Measurements from ENCODE around the gene RPS6KB2. TPM values are rescaled to one million over a fixed set of nuclear protein-coding genes. Genes with fewer than 3 reads are reported as not detected.

The RPS6KB2 gene
- total and polyA plus RNA-seq, 9 of the 15 experiments (the other 6 are each of a cell fraction or from before 2014, with no cell fraction given), result 0.42 to 122 (median 82.6) TPM

DNA sequence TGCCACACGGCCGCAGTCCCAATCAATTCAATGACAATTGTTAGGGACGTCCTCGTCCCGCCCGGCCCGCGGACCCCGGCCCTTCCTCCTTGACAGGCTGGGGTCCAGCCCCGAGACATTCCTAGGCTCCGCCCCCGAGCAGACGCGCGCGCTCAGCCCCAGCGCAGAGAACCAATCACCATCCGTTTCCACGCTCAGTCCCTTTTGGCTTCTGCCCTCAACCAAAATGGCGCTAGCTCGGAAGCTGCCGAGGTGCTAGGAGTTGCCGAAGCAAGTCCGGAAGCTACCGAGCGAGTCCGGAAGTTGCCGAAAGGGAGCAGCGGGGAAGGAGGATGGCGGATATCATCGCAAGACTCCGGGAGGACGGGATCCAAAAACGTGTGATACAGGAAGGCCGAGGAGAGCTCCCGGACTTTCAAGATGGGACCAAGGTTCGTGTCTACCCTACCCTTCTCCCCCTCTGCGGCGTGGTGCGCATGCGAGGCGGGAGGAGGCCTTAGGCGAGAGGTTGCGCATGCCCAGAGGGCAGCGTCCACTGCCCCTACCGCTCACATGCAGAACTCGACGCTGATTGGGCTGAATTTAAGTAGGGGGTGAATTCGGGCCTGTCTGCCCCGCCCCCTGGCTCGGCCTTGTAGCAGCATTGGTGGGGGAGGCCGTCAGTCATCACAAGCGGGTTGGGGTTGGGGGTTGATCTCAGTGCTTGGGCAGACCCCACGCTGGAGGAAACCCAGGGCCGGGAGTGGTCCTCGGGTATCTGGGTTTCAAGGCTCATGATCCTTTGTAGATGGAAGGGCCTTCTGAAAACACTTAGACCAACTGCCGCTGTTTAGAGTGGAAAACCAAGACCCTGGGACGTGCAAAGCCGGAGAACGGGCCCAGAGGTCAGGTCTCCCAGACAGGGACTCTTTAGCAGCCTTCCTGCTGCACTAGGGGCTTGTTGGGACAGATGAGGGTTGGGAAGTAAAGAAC is 54.8 kb downstream of the RPS6KB2 start, which contains the start of gene AIP (continued):
- TF ChIP-seq, protein P1, sequence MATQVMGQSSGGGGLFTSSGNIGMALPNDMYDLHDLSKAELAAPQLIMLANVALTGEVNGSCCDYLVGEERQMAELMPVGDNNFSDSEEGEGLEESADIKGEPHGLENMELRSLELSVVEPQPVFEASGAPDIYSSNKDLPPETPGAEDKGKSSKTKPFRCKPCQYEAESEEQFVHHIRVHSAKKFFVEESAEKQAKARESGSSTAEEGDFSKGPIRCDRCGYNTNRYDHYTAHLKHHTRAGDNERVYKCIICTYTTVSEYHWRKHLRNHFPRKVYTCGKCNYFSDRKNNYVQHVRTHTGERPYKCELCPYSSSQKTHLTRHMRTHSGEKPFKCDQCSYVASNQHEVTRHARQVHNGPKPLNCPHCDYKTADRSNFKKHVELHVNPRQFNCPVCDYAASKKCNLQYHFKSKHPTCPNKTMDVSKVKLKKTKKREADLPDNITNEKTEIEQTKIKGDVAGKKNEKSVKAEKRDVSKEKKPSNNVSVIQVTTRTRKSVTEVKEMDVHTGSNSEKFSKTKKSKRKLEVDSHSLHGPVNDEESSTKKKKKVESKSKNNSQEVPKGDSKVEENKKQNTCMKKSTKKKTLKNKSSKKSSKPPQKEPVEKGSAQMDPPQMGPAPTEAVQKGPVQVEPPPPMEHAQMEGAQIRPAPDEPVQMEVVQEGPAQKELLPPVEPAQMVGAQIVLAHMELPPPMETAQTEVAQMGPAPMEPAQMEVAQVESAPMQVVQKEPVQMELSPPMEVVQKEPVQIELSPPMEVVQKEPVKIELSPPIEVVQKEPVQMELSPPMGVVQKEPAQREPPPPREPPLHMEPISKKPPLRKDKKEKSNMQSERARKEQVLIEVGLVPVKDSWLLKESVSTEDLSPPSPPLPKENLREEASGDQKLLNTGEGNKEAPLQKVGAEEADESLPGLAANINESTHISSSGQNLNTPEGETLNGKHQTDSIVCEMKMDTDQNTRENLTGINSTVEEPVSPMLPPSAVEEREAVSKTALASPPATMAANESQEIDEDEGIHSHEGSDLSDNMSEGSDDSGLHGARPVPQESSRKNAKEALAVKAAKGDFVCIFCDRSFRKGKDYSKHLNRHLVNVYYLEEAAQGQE (IDR thresholded peaks at IDR 0.05; ENCODE audit: borderline replicate concordance), result no peak
- TF ChIP-seq, protein P1 (CRISPR knock-in tag; IDR thresholded peaks at IDR 0.05; ENCODE audit: low read depth), result peak; percentile 54; the same call in 1 of the 2 replicates
- TF ChIP-seq, protein P2, sequence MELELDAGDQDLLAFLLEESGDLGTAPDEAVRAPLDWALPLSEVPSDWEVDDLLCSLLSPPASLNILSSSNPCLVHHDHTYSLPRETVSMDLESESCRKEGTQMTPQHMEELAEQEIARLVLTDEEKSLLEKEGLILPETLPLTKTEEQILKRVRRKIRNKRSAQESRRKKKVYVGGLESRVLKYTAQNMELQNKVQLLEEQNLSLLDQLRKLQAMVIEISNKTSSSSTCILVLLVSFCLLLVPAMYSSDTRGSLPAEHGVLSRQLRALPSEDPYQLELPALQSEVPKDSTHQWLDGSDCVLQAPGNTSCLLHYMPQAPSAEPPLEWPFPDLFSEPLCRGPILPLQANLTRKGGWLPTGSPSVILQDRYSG (tag; conservative IDR thresholded peaks at IDR 0.05; ENCODE audit: low read depth), result no peak; the same call in 1 of the 2 replicates
- TF ChIP-seq, protein P3, sequence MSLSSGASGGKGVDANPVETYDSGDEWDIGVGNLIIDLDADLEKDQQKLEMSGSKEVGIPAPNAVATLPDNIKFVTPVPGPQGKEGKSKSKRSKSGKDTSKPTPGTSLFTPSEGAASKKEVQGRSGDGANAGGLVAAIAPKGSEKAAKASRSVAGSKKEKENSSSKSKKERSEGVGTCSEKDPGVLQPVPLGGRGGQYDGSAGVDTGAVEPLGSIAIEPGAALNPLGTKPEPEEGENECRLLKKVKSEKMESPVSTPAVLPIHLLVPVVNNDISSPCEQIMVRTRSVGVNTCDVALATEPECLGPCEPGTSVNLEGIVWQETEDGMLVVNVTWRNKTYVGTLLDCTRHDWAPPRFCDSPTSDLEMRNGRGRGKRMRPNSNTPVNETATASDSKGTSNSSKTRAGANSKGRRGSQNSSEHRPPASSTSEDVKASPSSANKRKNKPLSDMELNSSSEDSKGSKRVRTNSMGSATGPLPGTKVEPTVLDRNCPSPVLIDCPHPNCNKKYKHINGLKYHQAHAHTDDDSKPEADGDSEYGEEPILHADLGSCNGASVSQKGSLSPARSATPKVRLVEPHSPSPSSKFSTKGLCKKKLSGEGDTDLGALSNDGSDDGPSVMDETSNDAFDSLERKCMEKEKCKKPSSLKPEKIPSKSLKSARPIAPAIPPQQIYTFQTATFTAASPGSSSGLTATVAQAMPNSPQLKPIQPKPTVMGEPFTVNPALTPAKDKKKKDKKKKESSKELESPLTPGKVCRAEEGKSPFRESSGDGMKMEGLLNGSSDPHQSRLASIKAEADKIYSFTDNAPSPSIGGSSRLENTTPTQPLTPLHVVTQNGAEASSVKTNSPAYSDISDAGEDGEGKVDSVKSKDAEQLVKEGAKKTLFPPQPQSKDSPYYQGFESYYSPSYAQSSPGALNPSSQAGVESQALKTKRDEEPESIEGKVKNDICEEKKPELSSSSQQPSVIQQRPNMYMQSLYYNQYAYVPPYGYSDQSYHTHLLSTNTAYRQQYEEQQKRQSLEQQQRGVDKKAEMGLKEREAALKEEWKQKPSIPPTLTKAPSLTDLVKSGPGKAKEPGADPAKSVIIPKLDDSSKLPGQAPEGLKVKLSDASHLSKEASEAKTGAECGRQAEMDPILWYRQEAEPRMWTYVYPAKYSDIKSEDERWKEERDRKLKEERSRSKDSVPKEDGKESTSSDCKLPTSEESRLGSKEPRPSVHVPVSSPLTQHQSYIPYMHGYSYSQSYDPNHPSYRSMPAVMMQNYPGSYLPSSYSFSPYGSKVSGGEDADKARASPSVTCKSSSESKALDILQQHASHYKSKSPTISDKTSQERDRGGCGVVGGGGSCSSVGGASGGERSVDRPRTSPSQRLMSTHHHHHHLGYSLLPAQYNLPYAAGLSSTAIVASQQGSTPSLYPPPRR (CRISPR knock-in tag; IDR thresholded peaks at IDR 0.05; ENCODE audit: borderline replicate concordance), result peak; percentile 97
- TF ChIP-seq TEAD1 (CRISPR knock-in tag; IDR thresholded peaks at IDR 0.05), result peak in 1 of 2 experiments; percentile 99; a peak in 2 of 4 replicates
- TF ChIP-seq U2AF2 (optimal IDR thresholded peaks at IDR 0.05; ENCODE audit: low read depth, low read length), result no peak
- TF ChIP-seq SNRNP70 (optimal IDR thresholded peaks at IDR 0.05; ENCODE audit: low read depth, low read length), result no peak
- TF ChIP-seq JUN (IDR thresholded peaks at IDR 0.05; ENCODE audit: borderline replicate concordance, low read depth, low read length), result peak; percentile 68; the same call in 1 of the 2 replicates
- peak; percentile 99 for TF ChIP-seq JUN (CRISPR knock-in tag; IDR thresholded peaks at IDR 0.05; ENCODE audit: borderline replicate concordance)
- TF ChIP-seq ZNF561 (CRISPR knock-in tag; conservative IDR thresholded peaks at IDR 0.05), result no peak

All from K562 (cell line).